ENCODE data around the gene KIF3A. TPM values are rescaled to one million over a fixed set of nuclear protein-coding genes. Genes with fewer than 3 reads are reported as not detected.

KIF3A gene
- total RNA-seq, 1 donor from 2014 or later: 10.5 TPM

GRCh38 chr5:132665574-132666080, 71.7 kb downstream of the KIF3A start:
- TF ChIP-seq CTCF (IDR thresholded peaks at IDR 0.05): no peak
- no peaks in the 10 kb centered on the region for H3K9me3 ChIP-seq
- H3K4me1 ChIP-seq: peaks cover 3% of the 10 kb centered on the region
- no peak overlapping the region for H3K27ac ChIP-seq
- no peaks in the 10 kb centered on the region for H3K36me3 ChIP-seq
- intact Hi-C loops (cut with DNase I): no loop called here
- H3K27me3 ChIP-seq: no peaks in the 10 kb centered on the region
- no peak for DNase-seq
- ATAC-seq: no peak
- no peak overlapping the region for H3K4me3 ChIP-seq

- intact Hi-C loops (cut with DNase I): no loop called here
- no peak for TF ChIP-seq CTCF (IDR thresholded peaks at IDR 0.05)
- no peaks in the 10 kb centered on the region for H3K9me3 ChIP-seq
- no peak for ATAC-seq
- no peaks in the 10 kb centered on the region for H3K27me3 ChIP-seq
- H3K4me1 ChIP-seq: peaks cover 3% of the 10 kb centered on the region
- no peak overlapping the region for H3K27ac ChIP-seq
- H3K4me3 ChIP-seq: no peak overlapping the region
- no peaks in the 10 kb centered on the region for H3K36me3 ChIP-seq
- DNase-seq: no peak
Observed at GRCh38 chr5:132664696-132665209, 72.6 kb downstream of the KIF3A start.

- H3K9me3 ChIP-seq: no peaks in the 10 kb centered on the region
- H3K36me3 ChIP-seq: no peaks in the 10 kb centered on the region
- peaks cover 3% of the 10 kb centered on the region for H3K4me1 ChIP-seq
- no peaks in the 10 kb centered on the region for H3K27me3 ChIP-seq
- ATAC-seq (no peak), DNase-seq (no peak)
- TF ChIP-seq CTCF (IDR thresholded peaks at IDR 0.05): no peak
- H3K27ac ChIP-seq: no peak overlapping the region
- intact Hi-C loops (cut with DNase I): no loop called here
- no peak overlapping the region for H3K4me3 ChIP-seq
Observed at GRCh38 chr5:132663771-132664695, 73.3 kb downstream of the KIF3A start.

- ATAC-seq (peak; percentile 26), DNase-seq (no peak)
- no peak overlapping the region for H3K4me3 ChIP-seq
- H3K27ac ChIP-seq: no peak overlapping the region
- no peaks in the 10 kb centered on the region for H3K9me3 ChIP-seq
- no peaks in the 10 kb centered on the region for H3K27me3 ChIP-seq
- no peaks in the 10 kb centered on the region for H3K36me3 ChIP-seq
- intact Hi-C loops (cut with DNase I): no loop called here
- peaks cover 3% of the 10 kb centered on the region for H3K4me1 ChIP-seq
- TF ChIP-seq CTCF (IDR thresholded peaks at IDR 0.05): no peak
Observed at GRCh38 chr5:132662925-132663770, 74.2 kb downstream of the KIF3A start.

GRCh38 chr5:132662004-132662401, 75.3 kb downstream of the KIF3A start:
- intact Hi-C loops (cut with DNase I): no loop called here
- peaks cover 7% of the 10 kb centered on the region for H3K27me3 ChIP-seq
- H3K36me3 ChIP-seq: no peaks in the 10 kb centered on the region
- H3K4me3 ChIP-seq: no peak overlapping the region
- no peak for TF ChIP-seq CTCF (IDR thresholded peaks at IDR 0.05)
- no peak for ATAC-seq
- no peak for DNase-seq
- H3K9me3 ChIP-seq: no peaks in the 10 kb centered on the region
- H3K27ac ChIP-seq: no peak overlapping the region
- H3K4me1 ChIP-seq: peaks cover 3% of the 10 kb centered on the region

Data from upper lobe of right lung (tissue), 1 donor.